ENCODE measurements around the gene ZNF791. TPM values are rescaled to one million over a fixed set of nuclear protein-coding genes. Genes with fewer than 3 reads are reported as not detected.
A peak's percentile ranks its signal among the peaks of the same experiment; 100 is the strongest.

The ZNF791 gene
- total RNA-seq, 1 donor: 20.3 TPM

- TF ChIP-seq, protein P1, sequence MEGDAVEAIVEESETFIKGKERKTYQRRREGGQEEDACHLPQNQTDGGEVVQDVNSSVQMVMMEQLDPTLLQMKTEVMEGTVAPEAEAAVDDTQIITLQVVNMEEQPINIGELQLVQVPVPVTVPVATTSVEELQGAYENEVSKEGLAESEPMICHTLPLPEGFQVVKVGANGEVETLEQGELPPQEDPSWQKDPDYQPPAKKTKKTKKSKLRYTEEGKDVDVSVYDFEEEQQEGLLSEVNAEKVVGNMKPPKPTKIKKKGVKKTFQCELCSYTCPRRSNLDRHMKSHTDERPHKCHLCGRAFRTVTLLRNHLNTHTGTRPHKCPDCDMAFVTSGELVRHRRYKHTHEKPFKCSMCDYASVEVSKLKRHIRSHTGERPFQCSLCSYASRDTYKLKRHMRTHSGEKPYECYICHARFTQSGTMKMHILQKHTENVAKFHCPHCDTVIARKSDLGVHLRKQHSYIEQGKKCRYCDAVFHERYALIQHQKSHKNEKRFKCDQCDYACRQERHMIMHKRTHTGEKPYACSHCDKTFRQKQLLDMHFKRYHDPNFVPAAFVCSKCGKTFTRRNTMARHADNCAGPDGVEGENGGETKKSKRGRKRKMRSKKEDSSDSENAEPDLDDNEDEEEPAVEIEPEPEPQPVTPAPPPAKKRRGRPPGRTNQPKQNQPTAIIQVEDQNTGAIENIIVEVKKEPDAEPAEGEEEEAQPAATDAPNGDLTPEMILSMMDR (IDR thresholded peaks at IDR 0.05; ENCODE audit: insufficient read depth, low read depth, low read length): no peak
- peak within 1 kb of the TSS; percentile 80 for H3K4me3 ChIP-seq (ENCODE audit: low read depth, low read length)
- DNase-seq (ENCODE audit: low read depth): peak; percentile 69
Measured at GRCh38 chr19:12666265-12667048, 55.7 kb downstream of the ZNF791 start, which contains the start of the genes MAN2B1 and WDR83. MAN2B1 (minus strand) TSS chr19:12666742; CDS start chr19:12666701, 41 bp downstream. WDR83 (plus strand) TSS chr19:12666807; CDS start chr19:12669791, 2,984 bp downstream.

GRCh38 chr19:12667731-12668302 is 57.1 kb downstream of the ZNF791 start:
- no peak for DNase-seq (ENCODE audit: low read depth)
- TF ChIP-seq, protein P1 (IDR thresholded peaks at IDR 0.05; ENCODE audit: insufficient read depth, low read depth, low read length): no peak

GRCh38 chr19:12668346-12668745 is 57.6 kb downstream of the ZNF791 start:
- TF ChIP-seq, protein P1 (IDR thresholded peaks at IDR 0.05; ENCODE audit: insufficient read depth, low read depth, low read length): no peak
- peak overlapping the region; percentile 89 for H3K4me3 ChIP-seq (ENCODE audit: low read depth, low read length)
- DNase-seq (ENCODE audit: low read depth): no peak

More at GRCh38 chr19:12667731-12668302, 57.1 kb downstream of the ZNF791 start:
- H3K4me3 ChIP-seq (ENCODE audit: low read depth, low read length): no peak overlapping the region

- DNase-seq (ENCODE audit: low read depth): peak; percentile 68
- TF ChIP-seq, protein P1 (IDR thresholded peaks at IDR 0.05; ENCODE audit: insufficient read depth, low read depth, low read length): no peak
- H3K4me3 ChIP-seq (ENCODE audit: low read depth, low read length): peak overlapping the region; percentile 89
Measured at GRCh38 chr19:12668932-12669269, 58.2 kb downstream of the ZNF791 start.

DNA sequence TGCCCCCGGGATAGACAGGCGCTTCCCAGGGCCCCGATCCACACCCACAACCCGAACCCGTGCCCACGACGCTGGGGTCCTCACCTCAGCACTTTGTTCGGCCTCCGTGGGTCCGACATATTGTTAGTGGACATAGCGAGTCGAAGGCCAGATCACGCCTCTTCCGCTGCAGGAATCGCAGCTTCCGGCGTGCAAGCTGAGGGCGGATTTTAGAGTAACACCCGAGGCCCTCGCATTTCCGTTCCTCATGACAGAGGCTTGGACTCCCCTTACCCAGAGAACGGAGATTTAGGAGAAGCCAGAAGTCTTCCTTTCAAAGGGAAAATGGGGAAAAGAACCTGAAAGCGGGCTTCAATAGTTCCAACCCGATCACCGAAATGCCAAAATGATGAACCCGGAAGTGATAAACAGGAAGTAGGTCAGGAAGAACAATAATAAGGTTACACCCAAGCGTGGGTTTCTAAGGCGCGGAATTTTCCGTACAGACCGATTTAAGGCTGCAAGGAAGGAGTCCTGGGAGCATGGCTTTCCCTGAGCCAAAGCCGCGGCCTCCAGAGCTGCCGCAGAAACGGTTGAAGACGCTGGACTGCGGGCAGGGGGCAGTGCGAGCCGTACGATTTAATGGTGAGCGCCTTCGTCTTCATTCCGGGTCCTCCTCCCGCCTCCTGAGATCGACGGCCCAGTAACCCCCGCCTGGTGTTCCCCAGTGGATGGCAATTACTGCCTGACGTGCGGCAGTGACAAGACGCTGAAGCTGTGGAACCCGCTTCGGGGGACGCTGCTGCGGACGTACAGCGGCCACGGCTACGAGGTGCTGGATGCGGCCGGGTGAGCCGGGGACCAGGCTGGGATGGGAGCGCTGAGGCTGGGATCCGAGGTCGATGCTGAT is 58.8 kb downstream of the ZNF791 start:
- TF ChIP-seq, protein P1 (IDR thresholded peaks at IDR 0.05; ENCODE audit: insufficient read depth, low read depth, low read length): peak; percentile 7
- peak; percentile 91 for DNase-seq (ENCODE audit: low read depth)
- peak overlapping the region; percentile 89 for H3K4me3 ChIP-seq (ENCODE audit: low read depth, low read length)

- DNase-seq (ENCODE audit: low read depth): no peak
- H3K4me3 ChIP-seq (ENCODE audit: low read depth, low read length): peak overlapping the region; percentile 89
- TF ChIP-seq, protein P1 (IDR thresholded peaks at IDR 0.05; ENCODE audit: insufficient read depth, low read depth, low read length): no peak
Measured at GRCh38 chr19:12670159-12670928, 59.6 kb downstream of the ZNF791 start.

All from fibroblast of villous mesenchyme (primary cell).